ENCODE results near the gene ATP7A. TPM values are rescaled to one million over a fixed set of nuclear protein-coding genes. Genes with fewer than 3 reads are reported as not detected.
A peak's percentile ranks its signal among the peaks of the same experiment; 100 is the strongest.

Gene ATP7A
- total RNA-seq, 1 experiment from 2014 or later: 13.5 TPM

GRCh38 chrX:77894921-77895886, 15.3 kb upstream of the ATP7A start, which contains the start of gene MAGT1:
Gene MAGT1, minus strand, starts transcription at chrX:77895435. Its CDS starts 25 bp downstream, at chrX:77895410.
- Histone ChIP-seq H3K4me3 (ENCODE audit: low read depth in 2 of 2, low read length in 2 of 2) (peak within 1 kb of the TSS; percentile 91 to 95), H3K36me3 (ENCODE audit: control insufficient read depth, insufficient read depth, low read length) (peaks cover 2% of the 10 kb centered on the region; the same call in 1 of the 2 replicates), H3K4me1 (ENCODE audit: control insufficient read depth, insufficient read depth, low read length) (no peaks in the 10 kb centered on the region; the same call in 1 of the 2 replicates), H3K27ac (ENCODE audit: low read length) (peak within 1 kb of the TSS; percentile 93), H3K27me3 (ENCODE audit: control insufficient read depth, insufficient read depth, low read length) (no peaks in the 10 kb centered on the region), H3K9me3 (ENCODE audit: control insufficient read depth, insufficient read depth, low read depth, low read length) (no peaks in the 10 kb centered on the region)
- ChIA-PET POLR2A (interaction anchor here (0.6 kb wide), 1 partner anchor 189 kb away, joined by 4 read pairs; no protein-coding TSS in a partner anchor), CTCF (no interaction called here)
- TSS peak; percentile 85 for BruUV-seq (replicated peaks)
- peak; percentile 90 for DNase-seq (ENCODE audit: low read depth, low spot score)
- intact Hi-C loops (cut with micrococcal nuclease; ENCODE audit: unreplicated experiment) (no loop called here), in situ Hi-C loops (cut with HindIII; ENCODE audit: low pct_unique_long_range_greater_than_20kb, low sequenced_read_pairs) (no loop called here)
- peak; percentile 97 for ATAC-seq
- TF ChIP-seq SIN3A (IDR thresholded peaks at IDR 0.05; ENCODE audit: borderline replicate concordance, insufficient read depth, low read depth, low read length): 0 out of 2 replicates have a peak, but pooled peaks have one; percentile 60
- peak; percentile 69 for TF ChIP-seq POLR2AphosphoS5 (IDR thresholded peaks at IDR 0.05; ENCODE audit: low read depth, low read length)
- TF ChIP-seq TCF7L2 (IDR thresholded peaks at IDR 0.05; ENCODE audit: low read depth, low read length): no peak

- no TSS peak for BruUV-seq (replicated peaks)
- TF ChIP-seq POLR2AphosphoS5 (IDR thresholded peaks at IDR 0.05; ENCODE audit: low read depth, low read length) (peak; percentile 85), REST (IDR thresholded peaks at IDR 0.05; ENCODE audit: insufficient read depth in 1 of 2, low read depth in 2 of 2, low read length in 1 of 2) (peak in 1 of 2 experiments; percentile 39; a peak in 2 of 4 replicates), TCF7L2 (IDR thresholded peaks at IDR 0.05; ENCODE audit: low read depth, low read length) (no peak), SIN3A (IDR thresholded peaks at IDR 0.05; ENCODE audit: borderline replicate concordance, insufficient read depth, low read depth, low read length) (no peak), CTCF (IDR thresholded peaks at IDR 0.05) (peak; percentile 70)
- ChIA-PET CTCF (interaction anchor here (1.0 to 1.3 kb wide), 3 partner anchors 46 to 131 kb away, joined by 3 to 5 read pairs (median 4); no protein-coding TSS in a partner anchor), POLR2A (interaction anchor here (0.7 to 1.1 kb wide), 2 partner anchors 12 to 221 kb away, joined by 3 read pairs; no protein-coding TSS in a partner anchor)
- ATAC-seq (peak; percentile 86), DNase-seq (ENCODE audit: low read depth, low spot score) (peak; percentile 89)
- H3K4me1 ChIP-seq (ENCODE audit: control insufficient read depth, insufficient read depth, low read length): peaks cover 3% of the 10 kb centered on the region; the same call in 1 of the 2 replicates
- peaks cover 4% of the 10 kb centered on the region for H3K36me3 ChIP-seq (ENCODE audit: control insufficient read depth, insufficient read depth, low read length)
- peak within 1 kb of the TSS; percentile 73 to 98 for H3K4me3 ChIP-seq (ENCODE audit: low read depth in 2 of 2, low read length in 2 of 2)
- intact Hi-C loops (cut with micrococcal nuclease; ENCODE audit: unreplicated experiment) (no loop called here), in situ Hi-C loops (cut with HindIII; ENCODE audit: low pct_unique_long_range_greater_than_20kb, low sequenced_read_pairs) (no loop called here)
- no peaks in the 10 kb centered on the region for H3K9me3 ChIP-seq (ENCODE audit: control insufficient read depth, insufficient read depth, low read depth, low read length)
- H3K27me3 ChIP-seq (ENCODE audit: control insufficient read depth, insufficient read depth, low read length): no peaks in the 10 kb centered on the region
- peak within 1 kb of the TSS; percentile 99 for H3K27ac ChIP-seq (ENCODE audit: low read length)
Observed at GRCh38 chrX:77899081-77899828, 11.2 kb upstream of the ATP7A start, which contains the start of gene COX7B. Gene COX7B, plus strand, starts transcription at chrX:77899468. Its CDS starts 86 bp downstream, at chrX:77899554.
